ENCODE measurements around the gene PSD4.

Gene PSD4

DNA sequence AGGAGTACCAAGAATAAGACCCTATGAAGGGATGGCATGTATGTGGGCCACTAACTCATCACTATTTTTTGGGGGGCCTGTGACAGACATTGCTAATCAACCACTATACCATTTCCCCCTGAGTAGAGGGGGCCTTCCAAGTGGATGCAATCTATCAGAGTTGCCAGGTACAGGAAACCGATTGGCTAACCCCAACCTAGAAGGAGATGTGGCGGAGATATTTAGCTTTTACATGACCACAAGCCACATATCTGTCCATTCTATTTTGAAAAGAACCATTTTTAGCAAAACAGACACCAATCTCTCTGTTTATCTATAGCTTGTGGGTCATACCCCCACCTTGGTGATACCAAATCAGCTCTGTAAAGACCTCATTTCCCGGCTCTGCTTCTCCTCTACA lies 53.9 kb downstream of the PSD4 start:
- no peak overlapping the region for H3K27ac ChIP-seq (ENCODE audit: low read length)

DNA sequence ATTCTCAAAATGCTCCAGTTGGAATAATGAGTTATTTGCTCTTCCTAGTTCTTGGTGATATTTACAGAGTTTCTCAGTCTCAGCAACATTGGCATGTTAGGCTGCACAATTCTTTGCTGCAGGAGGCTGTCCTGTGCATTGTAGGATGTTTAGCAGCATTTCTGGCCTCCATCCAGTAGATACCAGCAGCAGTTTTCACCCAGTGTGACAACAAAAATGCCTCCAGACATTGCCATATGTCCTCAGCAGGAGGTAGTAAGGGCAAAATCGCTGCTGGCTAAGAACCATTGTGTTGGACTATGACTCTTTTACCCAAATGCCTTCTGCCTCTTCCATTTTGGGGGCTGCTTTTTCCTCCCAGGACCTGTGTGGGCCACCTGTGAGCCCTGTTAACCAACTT lies 54.6 kb downstream of the PSD4 start:
- no peak for DNase-seq
- Histone ChIP-seq H2AFZ (ENCODE audit: low read length) (no peak overlapping the region), H3K9ac (ENCODE audit: low read length) (no peak overlapping the region), H3K4me2 (ENCODE audit: low read depth, low read length) (no peak overlapping the region), H3K9me3 (replicated peaks; ENCODE audit: insufficient read depth, low read length) (no peaks in the 10 kb centered on the region), H3K27me3 (replicated peaks; ENCODE audit: insufficient read depth, low read length) (no peaks in the 10 kb centered on the region), H3K27ac (ENCODE audit: low read length) (no peak overlapping the region), H3K4me3 (ENCODE audit: low read length) (no peak overlapping the region), H3K9me2 (replicated peaks; ENCODE audit: insufficient read depth, low read length) (no peaks in the 10 kb centered on the region), H3K36me3 (replicated peaks; ENCODE audit: insufficient read depth, low read length) (no peaks in the 10 kb centered on the region), H3K4me1 (ENCODE audit: low read length) (no peaks in the 10 kb centered on the region), H4K20me1 (ENCODE audit: insufficient read depth, low read length) (no peaks in the 10 kb centered on the region), H3F3A (ENCODE audit: insufficient read depth, low read length) (no peaks in the 10 kb centered on the region), H3K79me2 (ENCODE audit: low read length) (no peaks in the 10 kb centered on the region)
- TF ChIP-seq EZH2phosphoT487 (IDR thresholded peaks at IDR 0.05; ENCODE audit: low read length) (no peak), EZH2 (optimal IDR thresholded peaks at IDR 0.05; ENCODE audit: low read depth, low read length) (no peak), CTCF (IDR thresholded peaks at IDR 0.05; ENCODE audit: low read length) (no peak)

More for the DNA sequence above, 53.9 kb downstream of the PSD4 start:
- Histone ChIP-seq H3K9ac (ENCODE audit: low read length) (no peak overlapping the region), H4K20me1 (ENCODE audit: insufficient read depth, low read length) (no peaks in the 10 kb centered on the region), H3K4me2 (ENCODE audit: low read depth, low read length) (no peak overlapping the region), H3K79me2 (ENCODE audit: low read length) (no peaks in the 10 kb centered on the region), H3K9me3 (replicated peaks; ENCODE audit: insufficient read depth, low read length) (no peaks in the 10 kb centered on the region), H3K36me3 (replicated peaks; ENCODE audit: insufficient read depth, low read length) (no peaks in the 10 kb centered on the region), H3K4me3 (ENCODE audit: low read length) (no peak overlapping the region), H3K9me2 (replicated peaks; ENCODE audit: insufficient read depth, low read length) (no peaks in the 10 kb centered on the region), H2AFZ (ENCODE audit: low read length) (no peak overlapping the region), H3F3A (ENCODE audit: insufficient read depth, low read length) (no peaks in the 10 kb centered on the region), H3K27me3 (replicated peaks; ENCODE audit: insufficient read depth, low read length) (no peaks in the 10 kb centered on the region), H3K4me1 (ENCODE audit: low read length) (no peaks in the 10 kb centered on the region)
- no peak for DNase-seq
- TF ChIP-seq CTCF (IDR thresholded peaks at IDR 0.05; ENCODE audit: low read length): no peak
- no peak for TF ChIP-seq EZH2phosphoT487 (IDR thresholded peaks at IDR 0.05; ENCODE audit: low read length)
- no peak for TF ChIP-seq EZH2 (optimal IDR thresholded peaks at IDR 0.05; ENCODE audit: low read depth, low read length)

- Histone ChIP-seq H3K9ac (ENCODE audit: low read length) (no peak overlapping the region), H3K9me2 (replicated peaks; ENCODE audit: insufficient read depth, low read length) (no peaks in the 10 kb centered on the region), H3K9me3 (replicated peaks; ENCODE audit: insufficient read depth, low read length) (no peaks in the 10 kb centered on the region), H3K27me3 (replicated peaks; ENCODE audit: insufficient read depth, low read length) (no peaks in the 10 kb centered on the region), H4K20me1 (ENCODE audit: insufficient read depth, low read length) (no peaks in the 10 kb centered on the region), H3K4me1 (ENCODE audit: low read length) (no peaks in the 10 kb centered on the region), H3K4me3 (ENCODE audit: low read length) (no peak overlapping the region), H2AFZ (ENCODE audit: low read length) (no peak overlapping the region), H3K4me2 (ENCODE audit: low read depth, low read length) (no peak overlapping the region), H3K79me2 (ENCODE audit: low read length) (no peaks in the 10 kb centered on the region), H3F3A (ENCODE audit: insufficient read depth, low read length) (no peaks in the 10 kb centered on the region), H3K27ac (ENCODE audit: low read length) (no peak overlapping the region), H3K36me3 (replicated peaks; ENCODE audit: insufficient read depth, low read length) (no peaks in the 10 kb centered on the region)
- DNase-seq: no peak
- TF ChIP-seq EZH2 (optimal IDR thresholded peaks at IDR 0.05; ENCODE audit: low read depth, low read length): no peak
- no peak for TF ChIP-seq EZH2phosphoT487 (IDR thresholded peaks at IDR 0.05; ENCODE audit: low read length)
- TF ChIP-seq CTCF (IDR thresholded peaks at IDR 0.05; ENCODE audit: low read length): no peak
Observed at GRCh38 chr2:113228991-113229716, 55.4 kb downstream of the PSD4 start.
